ENCODE results near the gene TUBB6.

The TUBB6 gene

DNA sequence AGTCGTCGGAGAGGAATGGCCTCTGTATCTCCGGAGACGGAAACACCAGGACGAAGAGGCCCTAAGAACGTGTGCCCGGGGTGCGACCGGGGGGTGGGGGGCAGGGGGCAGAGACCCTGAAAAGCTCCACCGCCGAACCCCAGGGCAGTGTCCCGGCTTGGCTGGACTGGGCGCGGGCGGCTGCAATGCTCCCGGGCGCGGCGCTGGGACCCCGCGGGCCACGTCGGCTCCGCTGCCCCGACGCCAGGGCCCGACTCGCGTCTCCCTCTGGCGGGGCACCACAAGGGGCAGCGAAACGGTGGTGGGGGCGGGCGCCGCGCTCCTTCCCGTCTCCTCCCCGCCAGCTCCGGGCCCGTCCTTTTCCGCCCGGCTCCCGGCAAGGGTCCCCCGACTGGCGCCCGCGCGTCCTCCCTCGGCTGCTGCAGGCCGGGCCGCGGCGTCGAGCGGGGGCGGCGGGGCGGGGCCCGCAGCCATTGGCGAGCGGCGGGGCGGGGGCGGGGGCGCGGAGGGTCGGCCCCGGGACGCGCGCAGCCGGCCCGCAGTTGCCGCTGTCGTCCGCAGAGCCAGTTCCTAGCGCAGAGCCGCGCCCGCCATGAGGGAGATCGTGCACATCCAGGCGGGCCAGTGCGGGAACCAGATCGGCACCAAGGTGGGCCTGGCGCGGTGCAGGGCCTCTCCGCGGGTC is at the start of gene TUBB6:
TUBB6 (plus strand) TSS at position 541 of the 685 bp plus-strand sequence; CDS start at position 593, 52 bp downstream.
- peak; percentile 36 for DNase-seq

DNA sequence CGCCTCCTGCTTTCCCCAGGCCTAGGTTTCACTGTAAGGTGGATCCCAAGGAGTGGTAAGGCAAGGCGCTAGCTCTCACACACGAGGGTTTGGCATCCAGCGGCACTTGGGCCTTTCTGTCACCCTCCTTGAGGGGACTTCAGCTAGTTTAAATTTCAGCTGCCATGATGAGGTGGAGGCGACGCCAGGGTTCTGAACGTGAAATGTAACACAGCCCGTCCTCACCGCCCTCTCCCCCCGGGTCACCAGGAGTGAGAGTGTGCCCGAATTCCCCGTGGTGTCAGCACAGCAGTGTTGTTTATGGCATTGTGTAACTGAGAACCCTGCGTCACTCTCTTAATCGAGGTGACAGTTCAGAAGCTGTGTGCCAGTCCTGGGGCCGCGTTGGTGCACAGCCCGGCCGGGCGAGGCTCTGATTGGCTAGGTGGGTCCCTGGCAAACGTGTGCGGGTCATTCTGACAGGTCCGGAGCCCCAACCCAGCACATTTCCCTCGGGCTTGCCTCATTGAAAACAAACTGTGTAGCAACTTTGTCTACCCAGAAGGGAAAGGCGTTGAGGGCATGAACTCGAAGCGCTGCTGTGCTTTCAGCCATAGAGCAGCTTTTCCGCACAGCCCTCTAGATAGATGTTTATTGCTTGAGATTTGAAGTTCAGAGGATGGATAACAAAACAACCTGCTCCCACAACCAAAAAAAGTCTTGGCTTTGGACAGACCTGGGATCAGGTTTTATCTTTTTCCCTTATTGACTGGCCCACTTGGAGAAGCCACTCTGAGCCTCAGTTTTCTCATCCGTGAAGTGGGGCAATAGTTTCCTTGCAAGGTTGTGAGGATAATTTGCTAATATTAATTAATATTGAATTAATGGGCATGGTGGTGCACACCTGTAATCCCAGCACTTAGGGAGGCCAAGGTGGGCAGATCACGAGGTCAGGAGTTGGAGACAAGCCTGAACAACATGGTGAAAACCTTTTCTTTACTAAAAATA is 49.0 kb upstream of the TUBB6 start:
- DNase-seq = no peak

DNA sequence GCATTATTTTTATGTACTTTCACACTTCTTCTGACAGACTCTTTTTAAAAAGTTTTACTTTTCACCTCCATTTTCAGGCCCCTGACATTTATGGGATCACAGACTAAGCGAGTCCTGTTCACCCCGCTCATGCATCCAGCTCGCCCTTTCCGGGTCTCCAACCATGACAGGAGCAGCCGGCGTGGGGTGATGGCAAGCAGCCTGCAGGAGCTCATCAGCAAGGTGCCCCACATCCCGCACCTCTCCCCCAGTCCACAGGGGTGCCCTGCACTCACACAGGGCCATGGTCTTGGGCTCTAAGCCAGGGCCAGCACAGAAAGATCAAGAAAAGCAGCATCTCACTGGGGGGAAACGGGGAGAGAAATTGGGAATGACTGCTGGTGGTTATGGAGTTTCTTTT is 45.3 kb upstream of the TUBB6 start:
- no peak for DNase-seq

DNA sequence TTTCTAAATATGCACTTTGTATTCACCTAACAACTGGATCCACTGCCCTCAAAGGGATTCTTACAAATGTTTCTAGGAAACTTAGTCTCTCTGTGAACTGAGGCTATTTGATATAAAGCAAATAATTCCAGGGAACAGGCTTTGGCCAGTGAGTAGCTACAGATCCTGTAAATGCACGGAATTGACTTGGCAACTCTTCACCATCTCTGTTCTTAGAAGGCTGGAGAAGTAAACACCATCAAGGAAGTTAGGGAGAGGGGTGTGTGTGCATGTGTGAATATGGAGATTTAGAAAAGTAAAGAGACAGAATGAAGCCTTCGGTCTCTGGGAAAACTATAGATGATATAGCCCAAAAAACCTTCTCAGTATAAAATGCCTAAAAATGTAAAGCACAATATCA is 43.2 kb upstream of the TUBB6 start:
- DNase-seq = no peak

DNA sequence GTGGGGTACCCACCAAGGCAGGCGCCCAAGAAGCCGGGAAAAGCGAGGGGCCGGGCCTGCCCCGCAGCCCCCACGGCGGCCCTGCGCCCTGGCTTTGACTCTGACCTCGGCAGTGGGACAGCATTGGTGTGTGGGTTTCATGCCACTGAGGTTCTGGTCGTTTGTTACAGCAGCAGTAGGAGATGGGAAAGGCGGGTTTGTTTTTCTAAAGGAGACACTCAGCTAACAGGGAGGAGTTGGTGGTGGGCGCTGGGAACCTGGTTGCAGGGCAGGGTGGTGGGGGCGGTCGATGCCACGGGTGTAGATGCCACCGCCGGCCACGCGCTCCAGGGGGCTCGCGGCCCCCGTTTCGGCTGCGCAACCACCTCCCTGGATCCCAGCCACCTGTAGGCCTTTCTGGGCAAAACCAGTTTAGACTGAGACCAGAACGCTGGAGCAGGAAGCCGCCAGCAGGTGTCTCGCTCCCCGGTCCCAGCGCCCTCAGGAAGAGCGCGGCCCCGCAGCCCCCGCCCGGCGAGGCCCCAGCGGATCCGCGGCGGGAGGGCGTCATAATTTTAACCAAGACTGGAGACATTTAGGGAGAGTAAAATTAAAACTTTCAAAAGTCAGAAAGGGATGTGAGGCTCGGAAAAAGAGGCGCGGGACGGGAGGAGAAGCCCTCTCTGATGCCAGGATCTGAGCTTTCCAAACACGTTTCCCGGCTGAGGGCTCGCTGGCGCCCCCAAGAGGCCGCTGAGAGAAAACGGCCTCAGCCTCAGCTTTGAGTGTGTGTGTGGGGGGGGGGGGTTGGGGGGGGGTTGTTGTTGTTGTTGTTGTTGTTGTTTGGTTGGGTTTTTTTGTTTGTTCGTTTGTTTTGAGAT is 36.4 kb upstream of the TUBB6 start:
- DNase-seq = peak; percentile 80

DNA sequence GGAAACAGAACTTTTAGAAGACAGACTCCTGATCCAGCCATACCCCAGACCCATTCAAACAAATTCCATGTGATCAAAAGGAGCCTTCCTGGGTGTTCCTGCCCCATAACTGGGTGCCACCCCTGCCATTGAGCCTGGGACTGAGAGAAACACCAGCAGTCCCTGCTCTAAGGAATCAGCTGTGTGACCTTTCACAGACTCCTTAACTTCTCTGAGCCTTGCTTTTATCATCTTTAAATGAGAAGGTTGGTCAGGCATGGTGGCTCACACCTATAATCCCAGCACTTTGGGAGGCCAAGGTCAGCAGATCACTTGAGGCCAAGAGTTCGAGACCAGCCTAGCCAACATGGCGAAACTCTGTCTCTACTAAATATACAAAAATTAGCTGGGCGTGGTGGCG is 33.2 kb upstream of the TUBB6 start:
- no peak for DNase-seq

DNA sequence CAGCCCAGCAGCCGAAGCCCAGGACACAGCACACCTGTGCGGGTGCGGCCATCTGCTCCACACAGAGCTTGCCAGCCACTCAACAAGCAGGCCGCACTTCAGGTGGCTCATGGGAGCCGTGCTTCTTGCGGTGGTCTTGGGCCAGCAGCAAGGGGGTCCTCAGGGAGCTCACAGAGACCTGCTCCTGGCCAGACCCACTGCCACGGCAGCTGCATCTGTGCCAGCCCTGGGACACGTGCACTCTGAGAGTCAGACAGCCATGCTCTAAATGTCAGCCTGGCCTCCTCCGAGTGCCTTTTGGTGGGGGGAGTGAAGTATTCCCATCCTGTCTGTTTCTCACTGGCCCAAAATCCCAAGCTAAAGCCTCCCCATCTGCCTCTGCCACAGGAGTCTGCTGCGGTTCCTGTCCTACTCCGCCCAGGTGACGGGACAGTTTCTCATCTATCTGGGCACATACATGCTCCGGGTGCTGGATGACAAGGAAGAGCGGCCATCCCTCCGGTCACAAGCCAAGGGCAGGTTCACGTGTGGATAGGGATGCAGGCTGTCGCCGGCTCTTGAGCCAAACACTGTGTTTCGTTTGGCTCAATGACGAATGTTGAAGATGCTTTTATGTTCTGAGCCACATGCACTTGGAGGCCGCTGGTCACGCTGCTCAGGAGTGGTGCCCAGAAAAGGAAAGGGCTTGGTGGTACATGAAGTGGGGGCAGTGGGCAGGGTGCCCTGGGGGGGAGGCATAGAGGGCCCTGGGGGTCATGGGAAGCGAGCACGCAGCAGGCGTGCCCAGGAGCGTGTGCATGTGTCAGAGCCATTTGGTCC is 31.1 kb upstream of the TUBB6 start:
- DNase-seq = no peak

DNA sequence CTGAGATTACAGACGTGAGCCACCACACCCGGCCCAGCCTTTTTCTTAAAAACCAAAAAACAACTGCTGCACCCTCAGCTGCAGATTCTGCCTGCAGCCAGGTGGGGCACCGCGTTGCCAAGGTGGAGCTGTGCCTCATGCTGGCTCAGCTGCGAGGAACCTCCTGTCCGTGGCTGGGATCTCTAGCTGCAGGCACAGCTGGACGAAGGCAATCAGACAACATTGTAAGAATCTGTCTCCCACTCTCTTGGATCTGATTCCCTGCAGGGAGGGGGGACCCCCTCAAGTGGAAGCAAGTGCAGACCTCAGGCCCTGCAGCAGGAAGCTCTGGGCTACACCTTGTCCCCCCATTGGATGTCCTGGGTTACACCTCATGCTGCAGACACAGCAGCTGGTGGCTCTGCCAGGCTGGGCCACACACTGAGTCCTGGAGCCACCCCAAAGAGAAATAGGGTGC is 29.8 kb upstream of the TUBB6 start:
- DNase-seq = no peak

DNA sequence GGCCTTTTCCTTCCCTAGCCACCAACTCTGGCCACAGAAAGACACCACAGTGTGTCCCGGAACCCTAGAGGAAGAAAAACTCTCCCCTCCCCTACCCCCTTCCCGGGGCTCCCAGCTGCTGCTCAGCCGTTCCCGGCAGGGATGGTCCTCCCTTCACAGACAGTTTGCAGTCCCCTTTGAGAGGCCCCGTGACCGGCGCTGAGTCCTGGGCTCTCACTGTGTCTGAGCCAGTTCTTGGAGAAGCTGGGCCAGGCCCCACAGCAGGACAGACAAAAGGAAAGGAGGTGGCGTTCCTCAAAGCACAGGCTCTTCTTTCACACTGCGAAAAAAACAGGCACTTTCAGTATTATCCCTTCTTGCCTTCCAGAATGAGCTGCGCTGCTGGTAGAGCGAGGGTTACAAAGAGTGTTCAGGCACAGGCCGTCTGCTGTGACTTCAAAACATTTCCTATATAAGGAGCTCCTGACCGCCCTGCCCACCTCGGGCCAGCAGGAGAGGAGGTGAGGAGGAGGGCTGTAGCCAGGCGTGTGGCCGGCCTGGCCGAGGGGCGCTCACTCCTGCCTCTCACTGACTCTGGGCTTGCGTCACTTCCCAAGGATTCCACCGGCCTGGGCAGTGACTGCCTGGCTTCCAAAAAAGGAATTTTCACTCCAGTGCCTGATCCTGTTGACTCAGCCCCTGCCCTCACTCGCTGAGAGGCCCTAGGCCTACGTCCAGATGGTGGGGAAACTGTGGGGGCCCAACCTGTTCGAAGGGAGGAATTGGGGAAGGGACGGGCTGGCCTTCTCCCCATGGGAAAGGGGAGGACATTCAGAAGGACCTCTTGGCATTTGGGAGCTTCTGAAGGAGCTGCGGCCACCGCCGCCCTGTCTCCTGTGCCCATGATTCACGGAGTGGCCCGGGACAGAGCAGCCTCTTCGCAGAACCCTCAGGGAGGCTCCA is 29.0 kb upstream of the TUBB6 start:
- DNase-seq = no peak

DNA sequence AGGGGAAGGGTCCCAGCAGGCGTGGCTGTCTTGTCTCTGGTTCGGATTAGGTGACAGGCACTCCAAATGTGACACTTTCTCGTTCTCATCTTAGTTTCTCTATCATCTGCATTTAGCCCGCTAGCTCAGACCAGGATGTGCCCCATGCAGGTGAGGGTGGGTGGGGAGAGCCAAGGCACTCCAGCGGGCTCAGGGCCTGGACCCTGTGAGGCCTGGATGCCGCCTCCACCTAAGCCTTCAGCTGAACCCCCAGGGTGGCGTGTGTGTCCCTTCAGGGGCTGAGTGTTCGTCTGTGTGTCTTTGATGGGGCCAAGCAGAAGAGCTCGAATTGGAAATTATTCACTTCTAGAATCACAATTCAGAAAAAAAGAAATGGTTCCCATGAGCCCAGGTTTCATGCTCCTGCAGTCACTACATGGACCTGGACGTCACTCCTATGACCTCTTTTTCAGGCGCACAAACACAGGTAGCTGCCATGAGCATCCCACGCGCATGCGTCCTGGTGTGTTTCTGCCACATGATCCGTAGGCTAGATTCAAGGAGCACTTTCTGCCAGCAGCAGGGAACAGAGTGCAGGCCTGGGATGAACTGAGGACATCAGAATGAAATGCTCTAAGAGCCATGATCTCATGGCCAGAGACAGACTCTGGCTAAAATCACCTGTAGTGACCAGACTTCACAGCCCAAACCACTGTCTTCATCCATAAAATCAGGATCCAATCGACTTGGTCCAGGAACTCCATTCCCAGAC is 28.1 kb upstream of the TUBB6 start:
- DNase-seq = no peak

DNA sequence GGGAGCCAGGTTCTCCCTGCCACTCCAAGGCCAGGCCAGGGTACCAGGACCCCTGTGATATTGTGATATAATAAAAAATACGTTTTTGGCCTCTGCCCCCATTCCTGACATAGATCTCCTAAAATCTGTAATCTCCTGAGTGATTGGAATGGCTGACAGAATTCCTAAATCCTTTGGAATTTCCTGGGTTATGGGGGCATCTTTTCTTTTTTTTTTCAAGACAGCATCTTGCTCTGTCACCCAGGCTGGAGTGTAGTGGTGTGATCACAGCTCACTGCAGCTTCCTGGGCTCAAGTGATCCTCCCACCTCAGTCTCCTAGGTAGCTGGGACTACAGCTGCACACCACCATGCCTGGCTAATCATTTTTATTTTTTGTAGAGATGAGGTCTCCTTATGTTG is 26.2 kb upstream of the TUBB6 start:
- no peak for DNase-seq

DNA sequence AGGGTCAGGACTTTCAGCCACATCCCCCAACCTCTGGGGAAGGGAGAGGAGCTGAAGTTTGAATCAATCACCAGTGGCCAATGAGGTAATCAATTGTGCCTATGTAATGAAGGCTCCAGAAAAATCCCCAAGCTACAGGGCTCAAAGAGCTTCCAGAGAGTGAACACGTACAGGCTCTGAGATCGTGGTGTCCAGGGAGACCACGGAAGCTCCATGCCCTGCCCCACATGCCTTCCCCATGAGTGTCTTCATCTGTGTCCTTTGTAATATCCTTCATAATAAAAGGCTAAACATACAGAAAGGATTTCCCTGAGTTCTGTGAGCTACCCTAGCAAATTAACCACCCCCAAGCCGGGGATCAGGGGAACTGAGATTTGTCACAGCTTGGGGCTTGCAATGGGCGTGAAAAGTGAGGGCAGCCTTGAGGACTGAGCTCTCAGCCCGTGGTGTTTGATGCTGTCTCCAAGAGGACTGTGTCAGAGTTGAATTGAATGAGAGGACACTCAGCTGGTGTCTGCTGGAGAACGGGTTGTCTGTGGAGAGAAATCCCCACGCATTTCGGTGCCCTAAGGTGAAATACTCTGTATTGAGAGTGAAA is 25.5 kb upstream of the TUBB6 start:
- DNase-seq = no peak

DNA sequence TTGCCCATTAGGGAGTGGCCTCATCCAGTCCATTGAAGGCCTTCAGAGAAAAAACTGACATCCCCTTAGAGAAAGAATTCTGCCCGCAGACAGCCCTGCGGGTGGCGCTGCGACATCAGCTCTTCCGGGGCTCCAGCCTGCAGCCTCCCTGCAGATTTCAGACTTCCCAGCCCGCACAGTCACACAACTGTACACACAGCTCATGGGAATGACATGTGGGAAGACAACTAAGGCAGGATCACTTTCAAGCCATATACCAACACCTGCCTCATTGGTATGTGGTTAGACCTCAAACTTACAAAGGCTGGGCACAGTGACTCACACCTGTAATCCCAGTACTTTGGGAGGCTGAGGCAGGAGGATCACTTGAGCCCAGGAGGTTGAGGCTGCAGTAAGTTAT is 24.8 kb upstream of the TUBB6 start:
- no peak for DNase-seq

DNA sequence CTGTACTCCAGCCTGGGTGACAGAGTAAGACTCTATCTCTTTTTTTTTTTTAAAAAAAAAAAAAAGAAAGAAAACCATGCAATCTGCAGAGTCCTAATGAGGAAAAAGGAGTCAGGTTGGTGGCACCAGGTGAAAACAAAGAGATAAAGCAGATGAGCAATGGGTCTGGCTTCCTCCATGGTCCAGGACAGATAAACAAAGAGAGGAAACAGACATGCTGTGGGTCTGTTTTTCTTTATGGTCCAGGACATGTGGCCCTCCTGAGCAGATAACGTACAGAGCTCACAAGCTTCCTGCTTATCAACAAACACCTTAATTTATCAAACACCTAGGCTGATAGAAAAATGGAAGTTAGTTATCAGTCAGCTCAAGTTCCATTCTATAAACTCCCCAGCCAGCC is 24.4 kb upstream of the TUBB6 start:
- DNase-seq = no peak

DNA sequence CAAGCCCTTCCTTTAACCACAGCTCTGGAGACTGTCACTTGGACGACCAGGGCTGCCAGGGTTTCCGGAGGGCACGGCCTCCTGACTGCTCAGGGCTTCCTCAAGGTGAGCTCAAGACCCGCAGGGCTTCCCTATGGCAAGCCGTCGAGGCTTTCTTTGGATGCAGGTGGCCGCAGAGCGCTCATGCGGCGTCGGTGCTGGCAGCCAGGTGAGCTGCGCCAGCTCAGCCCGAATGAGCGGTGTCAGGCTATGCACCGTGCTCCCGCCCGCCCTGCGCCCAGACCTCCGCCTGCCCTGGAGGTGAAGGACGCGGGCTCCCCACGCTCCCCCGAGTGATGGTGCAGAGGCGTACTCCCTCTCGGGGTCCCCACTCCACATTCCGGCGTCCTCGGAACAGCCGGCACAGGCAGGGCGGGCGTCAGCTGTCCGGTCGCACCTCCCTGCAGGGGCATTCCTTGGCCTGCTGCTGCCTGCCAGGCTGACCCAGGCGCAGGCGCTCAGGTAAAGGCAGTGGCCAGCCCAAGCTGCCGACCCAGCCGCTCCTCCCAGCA is 20.8 kb upstream of the TUBB6 start:
- DNase-seq = no peak

DNA sequence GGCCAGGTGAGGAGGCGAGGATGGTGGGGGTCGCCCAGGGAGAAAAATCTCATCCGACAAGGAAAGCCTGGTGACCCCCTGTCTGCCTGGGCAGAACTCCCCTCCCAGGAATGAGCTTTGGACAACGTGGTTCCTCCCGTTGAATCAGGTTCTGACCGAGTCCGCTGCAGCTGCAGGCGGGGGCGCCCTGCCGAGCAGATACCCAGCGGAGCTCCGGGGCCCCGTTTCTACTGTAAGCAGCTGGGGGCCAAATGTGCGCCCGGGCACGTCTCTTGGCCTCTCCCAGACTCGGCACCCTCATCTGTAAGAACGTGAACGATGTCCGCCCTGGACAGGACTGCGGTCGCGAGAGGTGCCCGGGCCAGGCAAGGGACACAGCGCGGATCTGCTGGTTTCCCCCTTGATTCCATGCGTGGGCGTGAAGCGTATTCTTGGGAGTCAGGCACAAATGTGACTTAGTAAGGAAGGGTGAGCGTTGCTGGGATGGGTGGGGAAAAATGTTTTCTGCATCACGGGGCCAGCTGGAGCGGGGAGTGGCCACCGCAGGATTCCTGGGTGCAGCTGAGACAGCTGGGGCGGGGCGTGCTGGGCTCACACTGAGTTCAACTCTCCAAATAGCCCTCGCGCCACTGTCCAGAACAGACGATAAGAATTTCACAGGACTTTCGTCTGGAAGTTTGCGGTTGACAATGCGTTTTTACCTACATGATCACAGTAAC is 20.2 kb upstream of the TUBB6 start:
- no peak for DNase-seq

DNA sequence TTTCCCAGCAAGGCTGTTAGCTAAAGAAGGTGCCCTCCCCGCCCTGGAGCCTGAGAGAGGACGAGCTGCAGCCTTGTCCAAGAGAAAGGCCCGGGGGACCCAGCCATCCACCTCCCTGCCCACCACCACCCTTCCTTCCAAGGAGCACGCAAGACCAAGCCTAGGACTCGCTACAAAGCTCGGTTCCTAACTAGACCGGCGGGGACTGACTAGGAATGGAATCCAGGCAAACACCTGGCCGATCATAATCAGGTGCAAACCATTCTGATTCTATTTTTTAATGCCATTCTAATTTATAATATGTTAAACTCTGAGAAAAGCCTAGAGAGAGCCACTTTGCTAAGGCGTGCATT is 19.7 kb upstream of the TUBB6 start:
- no peak for DNase-seq

DNA sequence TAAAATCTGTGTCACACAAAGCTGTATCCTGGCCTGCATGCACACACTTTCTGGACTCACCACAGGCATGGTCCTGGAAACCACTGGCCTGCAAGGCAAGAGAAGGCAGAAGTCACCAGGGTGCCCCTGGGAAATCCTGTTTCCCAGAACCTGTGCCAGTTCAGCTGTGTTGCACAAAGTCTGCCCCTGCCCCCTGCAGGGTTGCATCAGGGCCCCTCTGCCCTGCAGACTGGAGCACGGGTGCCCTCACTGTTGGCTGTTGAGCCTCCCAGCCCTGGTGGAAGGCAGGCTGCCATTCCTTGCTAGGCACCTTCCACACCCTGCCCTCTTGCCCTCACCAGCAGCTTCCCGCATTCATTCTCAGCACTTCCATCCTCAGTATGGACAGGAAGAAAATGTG is 18.0 kb upstream of the TUBB6 start:
- DNase-seq = no peak

DNA sequence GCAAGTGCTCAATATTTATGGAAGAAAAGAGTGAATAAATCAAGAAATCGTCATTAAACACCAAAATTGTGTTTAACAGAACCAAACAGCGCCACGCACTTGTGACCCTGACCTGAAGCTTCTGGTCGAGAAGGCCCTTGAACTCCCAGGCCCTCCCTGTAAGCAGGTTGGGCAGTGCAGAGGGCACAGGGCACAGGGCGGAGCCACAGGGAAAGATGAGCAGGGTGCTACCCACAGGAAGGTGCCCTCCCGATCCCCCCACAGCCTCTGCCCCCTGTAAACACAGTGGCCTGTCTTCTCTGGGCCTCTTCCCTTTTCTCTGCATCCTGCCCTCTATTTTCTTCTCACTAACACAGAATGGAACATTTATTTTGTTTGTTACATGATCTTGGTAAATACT is 16.9 kb upstream of the TUBB6 start:
- DNase-seq = no peak

Measured in NCI-H774 (cell line).